ENCODE results near the gene KRTAP10-7.

The KRTAP10-7 gene

GRCh38 chr21:44567481-44568171 is 32.8 kb upstream of the KRTAP10-7 start:
- DNase-seq (ENCODE audit: low spot score), result no peak
- no peak for TF ChIP-seq CTCF (IDR thresholded peaks at IDR 0.05; ENCODE audit: borderline replicate concordance, control extremely low read depth, extremely low read depth, insufficient read depth, missing control alignments)
- in situ Hi-C loops (cut with MboI; ENCODE audit: low sequenced_read_pairs, unreplicated experiment), result no loop called here

GRCh38 chr21:44568261-44568660 is 32.1 kb upstream of the KRTAP10-7 start:
- in situ Hi-C loops (cut with MboI; ENCODE audit: low sequenced_read_pairs, unreplicated experiment), result no loop called here
- DNase-seq (ENCODE audit: low spot score), result no peak
- TF ChIP-seq CTCF (IDR thresholded peaks at IDR 0.05; ENCODE audit: borderline replicate concordance, control extremely low read depth, extremely low read depth, insufficient read depth, missing control alignments), result no peak

GRCh38 chr21:44568667-44569556 is 31.5 kb upstream of the KRTAP10-7 start:
- in situ Hi-C loops (cut with MboI; ENCODE audit: low sequenced_read_pairs, unreplicated experiment), result no loop called here
- no peak for DNase-seq (ENCODE audit: low spot score)
- no peak for TF ChIP-seq CTCF (IDR thresholded peaks at IDR 0.05; ENCODE audit: borderline replicate concordance, control extremely low read depth, extremely low read depth, insufficient read depth, missing control alignments)

GRCh38 chr21:44569861-44570517 is 30.4 kb upstream of the KRTAP10-7 start:
- no peak for TF ChIP-seq CTCF (IDR thresholded peaks at IDR 0.05; ENCODE audit: borderline replicate concordance, control extremely low read depth, extremely low read depth, insufficient read depth, missing control alignments)
- in situ Hi-C loops (cut with MboI; ENCODE audit: low sequenced_read_pairs, unreplicated experiment), result no loop called here
- DNase-seq (ENCODE audit: low spot score), result no peak

GRCh38 chr21:44571296-44571695 is 29.1 kb upstream of the KRTAP10-7 start:
- in situ Hi-C loops (cut with MboI; ENCODE audit: low sequenced_read_pairs, unreplicated experiment), result no loop called here
- DNase-seq (ENCODE audit: low spot score), result no peak
- TF ChIP-seq CTCF (IDR thresholded peaks at IDR 0.05; ENCODE audit: borderline replicate concordance, control extremely low read depth, extremely low read depth, insufficient read depth, missing control alignments), result no peak

All from GM13976 (cell line).